Ramos (cell line): Measurements from ENCODE around the gene CERS5.
"Not testable (repeated sequence)": the region's sequence is repeated elsewhere in the genome, so short reads cannot be mapped to it uniquely, and the experiment has no call there.

ENCODE experiments used
- in situ Hi-C: fragments of 300-500 bp; cut with MboI; formaldehyde crosslinking; loops from one replicate; pipeline ENCODE4 v1.14.3; 2022; ENCODE audit warnings: low sequenced_read_pairs; ENCODE audit not compliant: unreplicated experiment

CERS5 gene

GRCh38 chr12:50084409-50084774, 82.8 kb downstream of the CERS5 start:
- in situ Hi-C loops: not testable (repeated sequence)

DNA sequence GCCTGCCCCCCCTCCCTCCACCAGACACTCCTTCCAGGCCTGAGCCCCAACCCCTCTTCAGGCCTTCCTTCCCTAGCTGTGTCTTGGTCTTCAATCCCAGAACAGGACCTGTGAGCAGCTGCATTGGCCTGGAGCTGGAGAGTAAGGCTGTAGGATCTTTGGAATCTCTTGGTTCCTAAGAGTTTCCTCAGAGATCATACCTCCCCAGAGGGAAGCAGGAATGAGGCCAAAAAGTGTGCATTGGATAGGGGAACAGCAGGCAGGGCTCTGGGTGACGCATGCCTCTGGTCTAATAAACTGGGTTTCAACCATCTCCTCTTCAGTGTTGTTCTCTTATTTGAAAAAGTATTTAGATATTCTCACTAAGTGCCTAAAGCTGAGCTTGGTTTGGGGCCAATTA, 83.9 kb downstream of the CERS5 start:
- in situ Hi-C loops: no loop called here

- in situ Hi-C loops: no loop called here
These were observed 84.5 kb downstream of the CERS5 start for GRCh38 chr12:50082644-50083043.

DNA sequence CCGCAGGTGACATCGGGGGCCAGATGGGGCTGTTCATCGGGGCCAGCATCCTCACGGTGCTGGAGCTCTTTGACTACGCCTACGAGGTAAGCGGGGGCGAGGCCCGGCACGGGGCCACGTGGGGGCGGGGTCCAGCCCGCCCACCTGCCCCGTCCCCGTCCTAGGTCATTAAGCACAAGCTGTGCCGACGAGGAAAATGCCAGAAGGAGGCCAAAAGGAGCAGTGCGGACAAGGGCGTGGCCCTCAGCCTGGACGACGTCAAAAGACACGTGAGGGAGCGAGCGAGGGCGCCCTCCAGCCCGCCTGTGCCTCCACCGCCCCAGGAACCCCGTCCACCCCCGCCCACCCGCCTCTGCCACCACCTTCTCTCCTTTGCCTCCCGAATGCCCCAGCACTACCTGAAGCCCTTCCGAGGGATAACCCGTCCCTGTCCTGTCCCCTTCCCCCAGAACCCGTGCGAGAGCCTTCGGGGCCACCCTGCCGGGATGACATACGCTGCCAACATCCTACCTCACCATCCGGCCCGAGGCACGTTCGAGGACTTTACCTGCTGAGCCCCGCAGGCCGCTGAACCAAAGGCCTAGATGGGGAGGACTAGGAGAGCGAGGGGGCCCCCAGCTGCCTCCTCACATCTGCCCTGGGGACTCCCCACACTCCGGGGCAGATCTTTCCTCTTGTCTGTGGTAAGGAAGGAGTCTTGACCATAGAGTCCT, 85.9 kb downstream of the CERS5 start:
- in situ Hi-C loops: no loop called here

- in situ Hi-C loops: no loop called here
These were observed 87.4 kb downstream of the CERS5 start for GRCh38 chr12:50079771-50080170.
